Endodermal cell (in vitro differentiated cells): ENCODE results near the gene NADK2. TPM values are rescaled to one million over a fixed set of nuclear protein-coding genes. Genes with fewer than 3 reads are reported as not detected.

Source experiments
- DNase-seq: peaks from one replicate; pipeline ENCODE4 v3.0.0-alpha.2; 2017
- H3K27ac ChIP-seq: 2 replicates; pipeline ENCODE4 v1.5.1; 2013; ENCODE audit warnings: mild to moderate bottlenecking, low read depth, low read length, moderate library complexity
- H3K27me3 ChIP-seq: 2 replicates; pipeline ENCODE4 v1.6.1; 2013; ENCODE audit warnings: mild to moderate bottlenecking, low read length, moderate library complexity; ENCODE audit not compliant: insufficient read depth, control insufficient read depth, poor library complexity, severe bottlenecking
- H3K36me3 ChIP-seq: 2 replicates; pipeline ENCODE4 v1.7.0; 2013; ENCODE audit warnings: mild to moderate bottlenecking, low read length, moderate library complexity; ENCODE audit not compliant: control insufficient read depth, insufficient read depth
- H3K4me1 ChIP-seq: one replicate; pipeline ENCODE4 v1.7.0; 2013; ENCODE audit warnings: low read length; ENCODE audit not compliant: control insufficient read depth, insufficient read depth
- H3K4me3 ChIP-seq: 2 replicates; pipeline ENCODE4 v1.5.1; 2013; ENCODE audit warnings: mild to moderate bottlenecking, low read length, moderate library complexity
- H3K9ac ChIP-seq: 2 replicates; pipeline ENCODE4 v1.6.1; 2013; ENCODE audit warnings: mild to moderate bottlenecking, low read length, moderate library complexity; ENCODE audit not compliant: poor library complexity, severe bottlenecking; ENCODE audit errors: extremely low read depth
- H3K9me3 ChIP-seq: 2 replicates; pipeline ENCODE4 v1.6.1; 2013; ENCODE audit warnings: mild to moderate bottlenecking, low read length, moderate library complexity; ENCODE audit not compliant: control insufficient read depth
- H3K27ac Mint-ChIP-seq: 2 replicates; pipeline ENCODE4 v1.8.0; 2020; ENCODE audit warnings: mixed read lengths
- H3K27me3 Mint-ChIP-seq: 2 replicates; pipeline ENCODE4 v1.8.0; 2021; ENCODE audit warnings: mild to moderate bottlenecking, mixed read lengths; ENCODE audit not compliant: insufficient read depth
- H3K36me3 Mint-ChIP-seq: 2 replicates; pipeline ENCODE4 v1.8.0; 2020; ENCODE audit warnings: low read depth, mixed read lengths
- H3K4me1 Mint-ChIP-seq: 2 replicates; pipeline ENCODE4 v1.8.0; 2020; ENCODE audit warnings: mixed read lengths
- H3K4me3 Mint-ChIP-seq: 2 replicates; pipeline ENCODE4 v1.8.0; 2020; ENCODE audit warnings: mild to moderate bottlenecking, moderate library complexity, mixed read lengths
- H3K9me3 Mint-ChIP-seq: 2 replicates; pipeline ENCODE4 v1.8.0; 2020; ENCODE audit warnings: mild to moderate bottlenecking, mixed read lengths
- WGBS, 2 experiments: methylation state at CpG; one replicate each; pipeline versions ENCODE4 v1.1.5 to v1.1.7; 2013; ENCODE audit warnings: missing lambda C conversion rate in 2 of 2, mixed read lengths in 1 of 2; ENCODE audit not compliant: insufficient coverage in 1 of 2, insufficient read length in 1 of 2; 5-methylcytosine and 5-hydroxymethylcytosine counted together
- total RNA-seq, 2 donors: library from RNA; stranded (reverse); fragmentation: NEBNext Ultra II Directional in 1 of 2; extraction: Animal tissue kit (Norgen Biotek cat#: 25700) in 1 of 2; gene quantifications; 2 replicates in 1 of 2; 3 replicates in 1 of 2; pipeline ENCODE4 v1.2.1, GENCODE V29; 2021
- TF ChIP-seq, protein P1 (sequence below): fragments of 200-600 bp; sonication (generic); conservative IDR thresholded peaks from 2 replicates; pipeline ENCODE4 v1.5.0; 2021; ENCODE audit warnings: antibody characterized with exemption, mild to moderate bottlenecking

The NADK2 gene
- total RNA-seq, 2 donors from 2014 or later = 27.5 to 44.5 TPM

DNA sequence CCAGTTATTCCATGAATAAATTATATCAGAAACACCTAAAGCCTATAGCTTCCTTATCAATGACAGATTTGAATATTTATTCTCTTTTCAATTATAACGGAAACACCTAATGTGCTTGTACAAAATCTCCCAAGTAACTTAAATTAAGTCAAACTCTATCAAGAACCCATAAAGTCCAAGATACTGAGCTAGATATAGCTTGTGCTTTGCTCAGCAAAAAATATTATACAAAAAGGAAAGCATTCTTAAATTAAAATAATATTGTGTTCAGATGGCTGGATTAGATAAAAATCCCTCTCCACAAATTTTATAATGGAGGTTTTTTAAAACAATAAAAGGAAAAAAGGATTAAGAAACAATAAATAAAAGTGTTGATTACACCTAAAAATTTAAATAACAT, 23.7 kb downstream of the NADK2 start:
- Histone ChIP-seq H3K27me3 (no peaks in the 10 kb centered on the region), H3K4me1 (no peaks in the 10 kb centered on the region), H3K9ac (no peak overlapping the region), H3K27ac (no peak overlapping the region), H3K4me3 (no peak overlapping the region), H3K9me3 (no peaks in the 10 kb centered on the region), H3K36me3 (peaks cover 39% of the 10 kb centered on the region)
- Mint-ChIP-seq H3K27me3 (no peaks in the 10 kb centered on the region), H3K4me1 (no peaks in the 10 kb centered on the region), H3K9me3 (no peaks in the 10 kb centered on the region), H3K4me3 (no peak overlapping the region), H3K27ac (no peak overlapping the region), H3K36me3 (peaks cover 17% of the 10 kb centered on the region)
- TF ChIP-seq, protein P1, sequence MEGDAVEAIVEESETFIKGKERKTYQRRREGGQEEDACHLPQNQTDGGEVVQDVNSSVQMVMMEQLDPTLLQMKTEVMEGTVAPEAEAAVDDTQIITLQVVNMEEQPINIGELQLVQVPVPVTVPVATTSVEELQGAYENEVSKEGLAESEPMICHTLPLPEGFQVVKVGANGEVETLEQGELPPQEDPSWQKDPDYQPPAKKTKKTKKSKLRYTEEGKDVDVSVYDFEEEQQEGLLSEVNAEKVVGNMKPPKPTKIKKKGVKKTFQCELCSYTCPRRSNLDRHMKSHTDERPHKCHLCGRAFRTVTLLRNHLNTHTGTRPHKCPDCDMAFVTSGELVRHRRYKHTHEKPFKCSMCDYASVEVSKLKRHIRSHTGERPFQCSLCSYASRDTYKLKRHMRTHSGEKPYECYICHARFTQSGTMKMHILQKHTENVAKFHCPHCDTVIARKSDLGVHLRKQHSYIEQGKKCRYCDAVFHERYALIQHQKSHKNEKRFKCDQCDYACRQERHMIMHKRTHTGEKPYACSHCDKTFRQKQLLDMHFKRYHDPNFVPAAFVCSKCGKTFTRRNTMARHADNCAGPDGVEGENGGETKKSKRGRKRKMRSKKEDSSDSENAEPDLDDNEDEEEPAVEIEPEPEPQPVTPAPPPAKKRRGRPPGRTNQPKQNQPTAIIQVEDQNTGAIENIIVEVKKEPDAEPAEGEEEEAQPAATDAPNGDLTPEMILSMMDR = no peak
- WGBS, 2 experiments = 94% methylated on average over 1 of the region's 1 CpG; no CpG with 5 or more reads in 1 of the 2 experiments
- no peak for DNase-seq

GRCh38 chr5:36217567-36217966, 24.2 kb downstream of the NADK2 start:
- peaks cover 17% of the 10 kb centered on the region for H3K36me3 Mint-ChIP-seq
- H3K27ac Mint-ChIP-seq = no peak overlapping the region
- peaks cover 41% of the 10 kb centered on the region for H3K36me3 ChIP-seq
- no peaks in the 10 kb centered on the region for H3K27me3 Mint-ChIP-seq
- no peaks in the 10 kb centered on the region for H3K9me3 ChIP-seq
- DNase-seq = no peak
- no peaks in the 10 kb centered on the region for H3K4me1 Mint-ChIP-seq
- H3K4me1 ChIP-seq = no peaks in the 10 kb centered on the region
- WGBS, 2 experiments = 96% methylated on average over 1 of the region's 1 CpG; no CpG with 5 or more reads in 1 of the 2 experiments
- no peak overlapping the region for H3K27ac ChIP-seq
- H3K27me3 ChIP-seq = no peaks in the 10 kb centered on the region
- TF ChIP-seq, protein P1 = no peak
- H3K4me3 Mint-ChIP-seq = no peak overlapping the region
- no peaks in the 10 kb centered on the region for H3K9me3 Mint-ChIP-seq
- H3K4me3 ChIP-seq = no peak overlapping the region
- H3K9ac ChIP-seq = no peak overlapping the region

GRCh38 chr5:36215910-36216309, 25.8 kb downstream of the NADK2 start:
- H3K27ac Mint-ChIP-seq = no peak overlapping the region
- 80 to 97% methylated on average over 1 to 2 of the region's 2 CpGs for WGBS, 2 experiments
- no peaks in the 10 kb centered on the region for H3K4me1 Mint-ChIP-seq
- Histone ChIP-seq H3K9ac (no peak overlapping the region), H3K9me3 (no peaks in the 10 kb centered on the region), H3K4me1 (no peaks in the 10 kb centered on the region), H3K27me3 (no peaks in the 10 kb centered on the region), H3K36me3 (peaks cover 41% of the 10 kb centered on the region), H3K4me3 (no peak overlapping the region), H3K27ac (no peak overlapping the region)
- DNase-seq = no peak
- TF ChIP-seq, protein P1 = no peak
- peaks cover 15% of the 10 kb centered on the region for H3K36me3 Mint-ChIP-seq
- H3K9me3 Mint-ChIP-seq = no peaks in the 10 kb centered on the region
- no peaks in the 10 kb centered on the region for H3K27me3 Mint-ChIP-seq
- H3K4me3 Mint-ChIP-seq = no peak overlapping the region
